ENCODE measurements around the gene PLG.
"Not testable (repeated sequence)": the region's sequence is repeated elsewhere in the genome, so short reads cannot be mapped to it uniquely, and the experiment has no call there.

Gene PLG

GRCh38 chr6:160735523-160735922 is 33.5 kb downstream of the PLG start:
- in situ Hi-C loops (cut with MboI; ENCODE audit: low sequenced_read_pairs) = no loop called here
- H3K4me1 ChIP-seq = no peaks in the 10 kb centered on the region

GRCh38 chr6:160737934-160738333 is 35.9 kb downstream of the PLG start:
- no peak for DNase-seq (ENCODE audit: low spot score in 2 of 2)
- H3K36me3 ChIP-seq (replicated peaks) = no peaks in the 10 kb centered on the region
- no peaks in the 10 kb centered on the region for H3K4me1 ChIP-seq
- in situ Hi-C loops (cut with MboI; ENCODE audit: low sequenced_read_pairs) = no loop called here
- no peak overlapping the region for H3K4me3 ChIP-seq
- no peaks in the 10 kb centered on the region for H3K9me3 ChIP-seq
- H3K27me3 ChIP-seq (ENCODE audit: low read depth) = no peaks in the 10 kb centered on the region

More at GRCh38 chr6:160735523-160735922, 33.5 kb downstream of the PLG start:
- Histone ChIP-seq H3K9me3 (no peaks in the 10 kb centered on the region), H3K4me3 (no peak overlapping the region), H3K27me3 (ENCODE audit: low read depth) (no peaks in the 10 kb centered on the region), H3K36me3 (replicated peaks) (no peaks in the 10 kb centered on the region)
- no peak for DNase-seq (ENCODE audit: low spot score in 2 of 2)

GRCh38 chr6:160739955-160740354 is 37.9 kb downstream of the PLG start:
- H3K27me3 ChIP-seq (ENCODE audit: low read depth) = no peaks in the 10 kb centered on the region; the same call in 1 of the 2 replicates
- H3K4me3 ChIP-seq = no peak overlapping the region
- H3K36me3 ChIP-seq (replicated peaks) = no peaks in the 10 kb centered on the region
- no peaks in the 10 kb centered on the region for H3K9me3 ChIP-seq
- DNase-seq (ENCODE audit: low spot score in 2 of 2) = no peak
- in situ Hi-C loops (cut with MboI; ENCODE audit: low sequenced_read_pairs) = no loop called here
- H3K4me1 ChIP-seq = no peaks in the 10 kb centered on the region

GRCh38 chr6:160741012-160741411 is 39.0 kb downstream of the PLG start:
- H3K4me1 ChIP-seq; H3K36me3 ChIP-seq (replicated peaks); H3K27me3 ChIP-seq (ENCODE audit: low read depth); DNase-seq (ENCODE audit: low spot score in 2 of 2); H3K4me3 ChIP-seq; in situ Hi-C loops (cut with MboI; ENCODE audit: low sequenced_read_pairs); H3K9me3 ChIP-seq: not testable (repeated sequence)

- Histone ChIP-seq H3K36me3 (replicated peaks) (no peaks in the 10 kb centered on the region), H3K9me3 (no peaks in the 10 kb centered on the region), H3K4me3 (no peak overlapping the region), H3K27me3 (ENCODE audit: low read depth) (no peaks in the 10 kb centered on the region; the same call in 1 of the 2 replicates), H3K4me1 (no peaks in the 10 kb centered on the region)
- no peak for DNase-seq (ENCODE audit: low spot score in 2 of 2)
- in situ Hi-C loops (cut with MboI; ENCODE audit: low sequenced_read_pairs) = no loop called here
Observed at GRCh38 chr6:160742090-160742489, 40.0 kb downstream of the PLG start.

- no peaks in the 10 kb centered on the region for H3K9me3 ChIP-seq
- no peak overlapping the region for H3K4me3 ChIP-seq
- H3K4me1 ChIP-seq = peaks cover 1% of the 10 kb centered on the region
- no peaks in the 10 kb centered on the region for H3K27me3 ChIP-seq (ENCODE audit: low read depth)
- H3K36me3 ChIP-seq (replicated peaks) = no peaks in the 10 kb centered on the region; the same call in 1 of the 2 replicates
- DNase-seq (ENCODE audit: low spot score in 2 of 2) = peak; percentile 14 to 53
- in situ Hi-C loops (cut with MboI; ENCODE audit: low sequenced_read_pairs) = no loop called here
Observed at GRCh38 chr6:160750276-160750689, 48.2 kb downstream of the PLG start.

- H3K36me3 ChIP-seq (replicated peaks); H3K9me3 ChIP-seq; in situ Hi-C loops (cut with MboI; ENCODE audit: low sequenced_read_pairs); DNase-seq (ENCODE audit: low spot score in 2 of 2); H3K27me3 ChIP-seq (ENCODE audit: low read depth); H3K4me3 ChIP-seq: not testable (repeated sequence)
- H3K4me1 ChIP-seq = peaks cover 10% of the 10 kb centered on the region
Observed at GRCh38 chr6:160753211-160753610, 51.2 kb downstream of the PLG start.

GRCh38 chr6:160755165-160755564 is 53.1 kb downstream of the PLG start:
- in situ Hi-C loops (cut with MboI; ENCODE audit: low sequenced_read_pairs) = no loop called here
- Histone ChIP-seq H3K36me3 (replicated peaks) (no peaks in the 10 kb centered on the region; the same call in 1 of the 2 replicates), H3K27me3 (ENCODE audit: low read depth) (no peaks in the 10 kb centered on the region)

GRCh38 chr6:160756021-160756420 is 54.0 kb downstream of the PLG start:
- Histone ChIP-seq H3K4me1 (peaks cover 10% of the 10 kb centered on the region), H3K36me3 (replicated peaks) (no peaks in the 10 kb centered on the region; the same call in 1 of the 2 replicates), H3K27me3 (ENCODE audit: low read depth) (no peaks in the 10 kb centered on the region), H3K9me3 (no peaks in the 10 kb centered on the region), H3K4me3 (no peak overlapping the region)
- no peak for DNase-seq (ENCODE audit: low spot score in 2 of 2)
- in situ Hi-C loops (cut with MboI; ENCODE audit: low sequenced_read_pairs) = no loop called here

More at GRCh38 chr6:160755165-160755564, 53.1 kb downstream of the PLG start:
- DNase-seq (ENCODE audit: low spot score in 2 of 2) = peak in 1 of 2 experiments; percentile 22
- no peak overlapping the region for H3K4me3 ChIP-seq
- no peaks in the 10 kb centered on the region for H3K9me3 ChIP-seq
- H3K4me1 ChIP-seq = peaks cover 10% of the 10 kb centered on the region

GRCh38 chr6:160756871-160757270 is 54.8 kb downstream of the PLG start:
- Histone ChIP-seq H3K9me3 (no peaks in the 10 kb centered on the region), H3K4me1 (peaks cover 10% of the 10 kb centered on the region), H3K36me3 (replicated peaks) (no peaks in the 10 kb centered on the region; the same call in 1 of the 2 replicates), H3K4me3 (no peak overlapping the region), H3K27me3 (ENCODE audit: low read depth) (no peaks in the 10 kb centered on the region)
- DNase-seq (ENCODE audit: low spot score in 2 of 2) = no peak
- in situ Hi-C loops (cut with MboI; ENCODE audit: low sequenced_read_pairs) = no loop called here

GRCh38 chr6:160764847-160765246 is 62.8 kb downstream of the PLG start:
- in situ Hi-C loops (cut with MboI; ENCODE audit: low sequenced_read_pairs) = no loop called here
- no peaks in the 10 kb centered on the region for H3K4me1 ChIP-seq
- no peaks in the 10 kb centered on the region for H3K27me3 ChIP-seq (ENCODE audit: low read depth)

GRCh38 chr6:160765412-160765811 is 63.4 kb downstream of the PLG start:
- Histone ChIP-seq H3K27me3 (ENCODE audit: low read depth) (no peaks in the 10 kb centered on the region), H3K4me1 (no peaks in the 10 kb centered on the region), H3K9me3 (no peaks in the 10 kb centered on the region), H3K4me3 (no peak overlapping the region), H3K36me3 (replicated peaks) (no peaks in the 10 kb centered on the region)
- DNase-seq (ENCODE audit: low spot score in 2 of 2) = no peak
- in situ Hi-C loops (cut with MboI; ENCODE audit: low sequenced_read_pairs) = no loop called here

More at GRCh38 chr6:160764847-160765246, 62.8 kb downstream of the PLG start:
- Histone ChIP-seq H3K9me3 (no peaks in the 10 kb centered on the region), H3K4me3 (no peak overlapping the region), H3K36me3 (replicated peaks) (no peaks in the 10 kb centered on the region)
- no peak for DNase-seq (ENCODE audit: low spot score in 2 of 2)

GRCh38 chr6:160766657-160766988 is 64.6 kb downstream of the PLG start:
- no peaks in the 10 kb centered on the region for H3K36me3 ChIP-seq (replicated peaks)
- in situ Hi-C loops (cut with MboI; ENCODE audit: low sequenced_read_pairs) = no loop called here
- H3K27me3 ChIP-seq (ENCODE audit: low read depth) = no peaks in the 10 kb centered on the region
- no peaks in the 10 kb centered on the region for H3K9me3 ChIP-seq
- DNase-seq (ENCODE audit: low spot score in 2 of 2) = no peak
- no peak overlapping the region for H3K4me3 ChIP-seq
- no peaks in the 10 kb centered on the region for H3K4me1 ChIP-seq

GRCh38 chr6:160766989-160767646 is 65.1 kb downstream of the PLG start:
- no peaks in the 10 kb centered on the region for H3K9me3 ChIP-seq
- H3K4me1 ChIP-seq = no peaks in the 10 kb centered on the region
- no peaks in the 10 kb centered on the region for H3K36me3 ChIP-seq (replicated peaks)
- peak overlapping the region; percentile 17 for H3K4me3 ChIP-seq
- in situ Hi-C loops (cut with MboI; ENCODE audit: low sequenced_read_pairs) = no loop called here
- DNase-seq (ENCODE audit: low spot score in 2 of 2) = peak; percentile 49 to 82
- no peaks in the 10 kb centered on the region for H3K27me3 ChIP-seq (ENCODE audit: low read depth)

- Histone ChIP-seq H3K27me3 (ENCODE audit: low read depth) (no peaks in the 10 kb centered on the region), H3K36me3 (replicated peaks) (no peaks in the 10 kb centered on the region), H3K9me3 (no peaks in the 10 kb centered on the region), H3K4me1 (no peaks in the 10 kb centered on the region), H3K4me3 (no peak overlapping the region)
- no peak for DNase-seq (ENCODE audit: low spot score in 2 of 2)
- in situ Hi-C loops (cut with MboI; ENCODE audit: low sequenced_read_pairs) = no loop called here
Observed at GRCh38 chr6:160767647-160768019, 65.6 kb downstream of the PLG start.

Data from HAP-1 (cell line).